HCT116 (cell line): ENCODE data around the gene TAOK3. TPM values are rescaled to one million over a fixed set of nuclear protein-coding genes. Genes with fewer than 3 reads are reported as not detected.

Experiments used
- ATAC-seq: fragments of 200-7000 bp; cut with Tn5 transposase; 2 replicates; pipeline ENCODE4 v1.9.1; 2020; ENCODE audit warnings: mild to moderate bottlenecking, moderate library complexity
- BruUV-seq: library from RNA; stranded (reverse); fragments of 400-500 nt; replicated peaks from 2 replicates; lab custom pipeline; 2021; lab: Mats Ljungman, UMichigan
- CTCF ChIA-PET: fragments of 300-600 bp; sonication (Branson Sonifier 250); formaldehyde crosslinking; loops from one replicate; lab custom pipeline; 2021; ENCODE audit warnings: antibody characterized with exemption; lab: Charles Lee
- POLR2A ChIA-PET: fragments of 300-600, 350-600 bp; sonication (Branson Sonifier 250); formaldehyde crosslinking; loops from one replicate; lab custom pipeline; 2021; ENCODE audit warnings: antibody characterized with exemption; lab: Charles Lee
- RAD21 ChIA-PET, 2 experiments: fragments of 300-600 bp; sonication (Branson Sonifier 250); formaldehyde crosslinking; loops; one replicate each; lab custom pipeline; 2023; ENCODE audit warnings: low total read pairs in 2 of 2; ENCODE audit not compliant: uncharacterized antibody in 2 of 2, unreplicated experiment in 2 of 2, low non-redundant PET in 1 of 2; lab: Charles Lee
- DNase-seq: peaks from one replicate; pipeline ENCODE4 v3.0.0-alpha.2; 2010; ENCODE audit warnings: low read depth, low spot score
- H2AFZ ChIP-seq: fragments of 200-600 bp; shearing (Covaris generic), sonication (generic); 2 replicates; pipeline ENCODE4 v1.6.1; 2017; ENCODE audit warnings: low read depth, mixed run types, mixed read lengths, antibody characterized with exemption, low read length; ENCODE audit not compliant: poor library complexity, severe bottlenecking
- H3K27ac ChIP-seq: 2 replicates; pipeline ENCODE4 v1.5.1; 2012; ENCODE audit warnings: low read depth, low read length
- H3K27me3 ChIP-seq: fragments of 200-600 bp; sonication (generic); 2 replicates; pipeline ENCODE4 v1.6.1; 2016; ENCODE audit warnings: mixed run types, low read length, mixed read lengths; ENCODE audit not compliant: insufficient read depth
- H3K36me3 ChIP-seq, 2 experiments: fragments of 200-500 bp in 1 of 2; fragments of 200-600 bp in 1 of 2; sonication (Bioruptor generic) in 1 of 2; sonication (generic) in 1 of 2; 2 replicates each; pipeline versions ENCODE4 v1.5.1 to v1.6.1; 2014 to 2016; ENCODE audit warnings: low read length in 2 of 2, inconsistent platforms in 1 of 2, mixed read lengths in 1 of 2, mixed run types in 1 of 2; ENCODE audit not compliant: insufficient read depth in 2 of 2, control insufficient read depth in 1 of 2
- H3K4me1 ChIP-seq, 2 experiments: fragments of 200-600 bp in 1 of 2; sonication (generic) in 1 of 2; 2 replicates each; pipeline versions ENCODE4 v1.5.1 to v1.6.1; 2012 to 2017; ENCODE audit warnings: low read length in 2 of 2, inconsistent platforms in 1 of 2, mild to moderate bottlenecking in 1 of 2, mixed read lengths in 1 of 2, mixed run types in 1 of 2, moderate library complexity in 1 of 2; ENCODE audit not compliant: insufficient read depth in 2 of 2, control insufficient read depth in 1 of 2
- H3K4me2 ChIP-seq: fragments of 200-600 bp; sonication (generic); 2 replicates; pipeline ENCODE4 v1.6.1; 2017; ENCODE audit warnings: mixed run types, low read length, mixed read lengths
- H3K4me3 ChIP-seq, 2 experiments: fragments of 200-600 bp in 1 of 2; sonication (generic) in 1 of 2; replicated peaks in 1 of 2; 2 replicates each; pipeline ENCODE4 v1.5.1; 2011 to 2016; ENCODE audit warnings: low read length in 2 of 2, control low read depth in 1 of 2, low read depth in 1 of 2, mild to moderate bottlenecking in 1 of 2, mixed read lengths in 1 of 2, mixed run types in 1 of 2
- H3K79me2 ChIP-seq: fragments of 200-600 bp; sonication (generic); 2 replicates; pipeline ENCODE4 v1.6.1; 2017; ENCODE audit warnings: mild to moderate bottlenecking, mixed run types, low read length, moderate library complexity, mixed read lengths; ENCODE audit not compliant: insufficient read depth
- H3K9ac ChIP-seq: fragments of 200-600 bp; sonication (generic); 2 replicates; pipeline ENCODE4 v1.6.1; 2016; ENCODE audit warnings: low read length, mixed read lengths
- H3K9me2 ChIP-seq: fragments of 200-600 bp; sonication (generic), shearing (Covaris generic); 2 replicates; pipeline ENCODE4 v1.6.1; 2017; ENCODE audit warnings: mixed run types, mild to moderate bottlenecking, moderate library complexity; ENCODE audit not compliant: insufficient read depth
- H3K9me3 ChIP-seq, 2 experiments: fragments of 200-500 bp in 1 of 2; fragments of 200-600 bp in 1 of 2; sonication (Bioruptor generic) in 1 of 2; sonication (generic) in 1 of 2; 2 replicates each; pipeline ENCODE4 v1.6.1; 2014 to 2017; ENCODE audit warnings: low read length in 2 of 2, mixed read lengths in 2 of 2, inconsistent platforms in 1 of 2, low read depth in 1 of 2, mild to moderate bottlenecking in 1 of 2, mixed run types in 1 of 2, moderate library complexity in 1 of 2; ENCODE audit not compliant: control insufficient read depth in 1 of 2, insufficient read depth in 1 of 2
- H4K20me1 ChIP-seq: fragments of 200-600 bp; sonication (generic), shearing (Covaris generic); 2 replicates; pipeline ENCODE4 v1.6.1; 2017; ENCODE audit warnings: mixed run types, mild to moderate bottlenecking, moderate library complexity; ENCODE audit not compliant: insufficient read depth
- CTCF ChIP-seq, 3 experiments: fragments of 200-600 bp in 1 of 3; sonication (generic) in 1 of 3; IDR thresholded peaks in 2 of 3; conservative IDR thresholded peaks in 1 of 3; 2 replicates each; pipeline ENCODE4 v1.5.1; 2012 to 2017; ENCODE audit warnings: low read depth in 2 of 3, low read length in 2 of 3, antibody characterized with exemption in 1 of 3, borderline replicate concordance in 1 of 3, control low read depth in 1 of 3, mild to moderate bottlenecking in 1 of 3, mixed read lengths in 1 of 3, mixed run types in 1 of 3, moderate library complexity in 1 of 3; ENCODE audit not compliant: insufficient read depth in 1 of 3
- RAD21 ChIP-seq: IDR thresholded peaks from 2 replicates; pipeline ENCODE4 v1.6.1; 2012; ENCODE audit warnings: low read depth, mild to moderate bottlenecking
- intact Hi-C: fragments of 100-400 bp; cut with micrococcal nuclease; formaldehyde crosslinking; loops from 2 replicates; pipeline ENCODE4 v1.10.0; 2022
- total RNA-seq: library from RNA; stranded (reverse); gene quantifications from one replicate; pipeline ENCODE4 v1.2.1, GENCODE V29; 2021; ENCODE audit not compliant: unreplicated experiment
- TF ChIP-seq, protein P1 (sequence below): IDR thresholded peaks from 2 replicates; pipeline ENCODE4 v1.6.1; 2012; ENCODE audit warnings: low read depth

TAOK3 gene
- total RNA-seq, 1 experiment from 2014 or later = 10.5 TPM

- TF ChIP-seq RAD21 = peak; percentile 89
- TF ChIP-seq, protein P1, sequence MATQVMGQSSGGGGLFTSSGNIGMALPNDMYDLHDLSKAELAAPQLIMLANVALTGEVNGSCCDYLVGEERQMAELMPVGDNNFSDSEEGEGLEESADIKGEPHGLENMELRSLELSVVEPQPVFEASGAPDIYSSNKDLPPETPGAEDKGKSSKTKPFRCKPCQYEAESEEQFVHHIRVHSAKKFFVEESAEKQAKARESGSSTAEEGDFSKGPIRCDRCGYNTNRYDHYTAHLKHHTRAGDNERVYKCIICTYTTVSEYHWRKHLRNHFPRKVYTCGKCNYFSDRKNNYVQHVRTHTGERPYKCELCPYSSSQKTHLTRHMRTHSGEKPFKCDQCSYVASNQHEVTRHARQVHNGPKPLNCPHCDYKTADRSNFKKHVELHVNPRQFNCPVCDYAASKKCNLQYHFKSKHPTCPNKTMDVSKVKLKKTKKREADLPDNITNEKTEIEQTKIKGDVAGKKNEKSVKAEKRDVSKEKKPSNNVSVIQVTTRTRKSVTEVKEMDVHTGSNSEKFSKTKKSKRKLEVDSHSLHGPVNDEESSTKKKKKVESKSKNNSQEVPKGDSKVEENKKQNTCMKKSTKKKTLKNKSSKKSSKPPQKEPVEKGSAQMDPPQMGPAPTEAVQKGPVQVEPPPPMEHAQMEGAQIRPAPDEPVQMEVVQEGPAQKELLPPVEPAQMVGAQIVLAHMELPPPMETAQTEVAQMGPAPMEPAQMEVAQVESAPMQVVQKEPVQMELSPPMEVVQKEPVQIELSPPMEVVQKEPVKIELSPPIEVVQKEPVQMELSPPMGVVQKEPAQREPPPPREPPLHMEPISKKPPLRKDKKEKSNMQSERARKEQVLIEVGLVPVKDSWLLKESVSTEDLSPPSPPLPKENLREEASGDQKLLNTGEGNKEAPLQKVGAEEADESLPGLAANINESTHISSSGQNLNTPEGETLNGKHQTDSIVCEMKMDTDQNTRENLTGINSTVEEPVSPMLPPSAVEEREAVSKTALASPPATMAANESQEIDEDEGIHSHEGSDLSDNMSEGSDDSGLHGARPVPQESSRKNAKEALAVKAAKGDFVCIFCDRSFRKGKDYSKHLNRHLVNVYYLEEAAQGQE = no peak
- peak; percentile 68 to 80 (median 73) for TF ChIP-seq CTCF (IDR thresholded peaks at IDR 0.05 in 2 of 3, conservative IDR thresholded peaks at IDR 0.05 in 1 of 3; ENCODE audit: borderline replicate concordance in 1 of 3, insufficient read depth in 1 of 3, low read depth in 2 of 3, low read length in 2 of 3)
- ChIA-PET CTCF (interaction anchor here (1.5 to 6.9 kb wide), 2 partner anchors 209 to 212 kb away, joined by 8 to 51 read pairs; partner anchors contain the start of genes SUDS3 and TAOK3), POLR2A (no interaction called here), RAD21 (interaction anchor here in 1 of 2 experiments (1.6 kb wide), 1 partner anchor 211 kb away, joined by 4 read pairs; the partner anchor contains the start of gene SUDS3)
- Histone ChIP-seq H3K9me3 (no peaks in the 10 kb centered on the region), H3K9me2 (no peaks in the 10 kb centered on the region), H3K79me2 (no peaks in the 10 kb centered on the region), H4K20me1 (no peaks in the 10 kb centered on the region), H3K4me3 (no peak overlapping the region), H3K27ac (no peak overlapping the region), H2AFZ (no peak overlapping the region), H3K9ac (no peak overlapping the region), H3K4me2 (no peak overlapping the region), H3K36me3 (no peaks in the 10 kb centered on the region), H3K27me3 (no peaks in the 10 kb centered on the region), H3K4me1 (no peaks in the 10 kb centered on the region)
- ATAC-seq = peak; percentile 91
- BruUV-seq = no TSS peak
- DNase-seq = peak; percentile 18
- intact Hi-C loops = loop anchor here (1.0 to 5.0 kb wide), 2 partner anchors 211 to 457 kb away; partner anchors contain the start of gene SUDS3
Observed at GRCh38 chr12:118164798-118165486, 207.8 kb downstream of the TAOK3 start.
